GM18505 (cell line): ENCODE data around the gene NUP107.
A peak's percentile ranks its signal among the peaks of the same experiment; 100 is the strongest.
"Not testable (repeated sequence)": the region's sequence is repeated elsewhere in the genome, so short reads cannot be mapped to it uniquely, and the experiment has no call there.

ENCODE experiments used
- ATAC-seq: cut with Tn5 transposase; IDR thresholded peaks from one replicate; pipeline ENCODE4 v1.9.1; 2021; ENCODE audit not compliant: unreplicated experiment
- POLR2A ChIP-seq: IDR thresholded peaks from 4 replicates; pipeline ENCODE4 v1.6.1; 2011; ENCODE audit warnings: borderline replicate concordance; ENCODE audit not compliant: insufficient read depth, insufficient read length; ENCODE audit errors: extremely low read depth

Gene NUP107

DNA sequence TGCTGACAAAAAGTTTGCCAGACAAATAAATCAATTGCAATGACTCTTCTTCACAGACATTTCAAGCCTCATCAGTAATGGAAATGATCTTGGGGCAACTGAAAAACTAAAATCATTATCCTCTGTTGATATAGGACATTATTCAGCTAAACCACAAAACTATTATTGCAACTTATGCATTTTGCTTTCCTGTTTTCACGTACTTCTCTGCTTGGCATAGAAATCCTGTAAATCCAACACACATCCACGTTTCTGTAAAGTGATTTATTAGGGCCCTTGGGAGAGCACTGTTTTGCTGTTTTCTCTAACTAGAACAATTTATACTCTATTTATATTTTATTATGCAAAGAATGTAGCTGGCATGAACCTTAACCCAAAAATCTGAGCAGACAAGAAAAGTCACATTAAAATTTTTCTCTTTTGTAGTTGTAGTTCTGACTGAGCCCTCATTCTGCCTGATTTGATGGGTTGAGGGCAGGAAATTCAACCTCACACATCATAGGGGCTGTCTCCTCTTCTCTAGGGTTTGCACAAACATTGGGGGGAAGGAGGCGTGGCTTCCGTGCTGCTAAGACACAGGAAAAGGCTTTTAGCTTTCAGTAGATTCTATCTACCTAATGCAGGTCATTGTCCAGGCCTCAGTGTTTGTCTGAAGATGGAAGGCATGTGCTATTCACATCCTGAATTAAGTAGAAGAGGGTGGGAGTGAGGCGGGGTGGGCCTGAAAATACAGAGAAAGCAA is 11.5 kb upstream of the NUP107 start:
- no peak for TF ChIP-seq POLR2A
- ATAC-seq = no peak

DNA sequence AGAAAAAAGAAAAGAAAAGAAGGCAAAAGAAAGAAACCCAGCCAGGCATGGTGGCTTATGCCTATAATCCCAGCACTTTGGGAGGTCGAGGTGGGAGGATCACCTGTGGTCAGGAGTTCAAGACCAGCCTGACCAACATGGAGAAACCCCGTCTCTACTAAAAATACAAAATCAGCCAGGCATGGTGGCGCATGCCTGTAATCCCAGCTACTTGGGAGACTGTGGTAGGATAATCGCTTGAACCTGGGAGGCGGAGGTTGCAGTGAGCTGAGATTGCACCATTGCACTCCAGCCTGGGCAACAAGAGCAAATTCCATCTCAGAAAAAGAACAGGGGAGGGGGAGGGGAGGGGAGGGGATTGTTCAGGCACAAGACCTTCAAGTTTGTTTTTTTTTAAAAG is 9.9 kb upstream of the NUP107 start:
- not testable (repeated sequence) for ATAC-seq

GRCh38 chr12:68686262-68686594 is 550 bp upstream of the NUP107 start:
- ATAC-seq = peak; percentile 1
- no peak for TF ChIP-seq POLR2A

DNA sequence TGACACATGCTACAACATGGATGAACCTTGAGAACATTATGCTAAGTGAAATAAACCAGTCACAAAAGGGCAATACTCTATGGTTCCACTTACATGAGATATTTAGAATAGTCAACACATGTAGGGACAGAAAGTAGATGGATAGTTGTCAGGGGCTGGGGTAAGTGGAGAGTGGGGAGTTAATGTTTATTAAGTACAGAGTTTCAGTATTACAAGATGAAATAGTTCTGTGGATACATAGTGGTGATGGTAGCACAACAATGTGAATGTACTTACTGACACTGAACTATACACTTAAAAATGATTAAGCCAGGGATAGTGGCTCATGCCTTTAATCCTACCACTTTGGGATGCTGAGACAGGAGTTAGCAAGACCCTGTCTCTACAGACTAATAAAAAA is 8.7 kb downstream of the NUP107 start:
- no peak for TF ChIP-seq POLR2A
- ATAC-seq = no peak

- no peak for ATAC-seq
- no peak for TF ChIP-seq POLR2A
These were observed 12.7 kb downstream of the NUP107 start for GRCh38 chr12:68699486-68699885.

DNA sequence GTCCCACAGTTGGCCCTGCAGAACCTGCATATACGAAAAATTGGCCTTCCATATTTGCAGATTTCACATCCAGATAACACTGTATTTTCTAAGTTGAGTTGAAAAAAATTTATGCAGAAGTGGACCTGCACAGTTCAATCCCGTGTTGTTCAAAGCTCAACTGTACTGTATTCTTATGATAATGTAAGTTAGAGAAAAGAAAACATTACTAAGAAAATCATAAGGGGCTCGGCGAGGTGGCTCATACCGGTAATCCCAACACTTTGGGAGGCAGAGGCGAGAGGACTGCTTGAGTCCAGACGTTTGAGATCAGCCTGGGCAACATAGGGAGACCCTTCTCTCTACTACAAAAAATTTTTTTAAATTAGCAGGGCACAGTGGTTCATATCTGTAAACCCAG is 41.0 kb downstream of the NUP107 start:
- no peak for TF ChIP-seq POLR2A
- ATAC-seq = no peak

GRCh38 chr12:68733661-68734071 is 46.9 kb downstream of the NUP107 start:
- no peak for ATAC-seq

DNA sequence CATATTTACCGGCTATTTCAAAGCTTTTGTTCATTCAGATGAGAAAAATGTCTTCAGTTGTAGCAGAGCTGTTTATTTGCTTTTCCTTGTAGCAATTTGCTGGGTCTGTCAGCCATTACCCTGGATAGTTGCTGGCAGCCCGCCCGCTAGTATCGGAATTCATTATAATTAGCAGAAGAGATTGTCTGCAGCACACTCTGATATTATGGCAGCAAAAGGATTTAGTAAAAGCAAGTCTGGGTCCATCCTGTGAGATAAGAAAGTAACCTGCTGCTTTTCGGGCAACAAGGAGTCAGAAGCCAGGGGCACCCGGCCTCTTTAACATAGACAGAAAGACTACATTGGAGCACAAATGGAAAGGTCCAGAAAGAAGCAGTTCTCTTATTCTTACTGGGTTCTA is 53.1 kb downstream of the NUP107 start:
- ATAC-seq = no peak
- no peak for TF ChIP-seq POLR2A

More at GRCh38 chr12:68733661-68734071, 46.9 kb downstream of the NUP107 start:
- TF ChIP-seq POLR2A = no peak

DNA sequence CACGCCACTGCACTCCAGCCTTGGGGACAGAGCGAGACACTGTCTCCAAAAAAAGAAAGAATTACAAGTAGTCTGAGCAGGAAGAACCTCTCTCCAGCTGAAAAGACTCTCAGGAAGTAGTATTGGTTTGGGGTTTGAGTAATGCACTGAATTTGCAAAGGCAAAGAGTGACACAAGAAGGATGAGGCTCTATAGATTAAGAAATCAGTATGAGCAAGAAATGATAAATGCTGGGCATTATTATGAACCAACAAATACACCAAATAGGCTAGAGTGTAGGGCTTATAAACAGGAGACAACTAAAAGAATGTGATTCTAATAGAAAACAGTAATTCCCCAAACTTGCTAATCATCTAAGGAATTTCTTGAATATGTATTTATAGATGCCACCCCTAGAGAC is 56.6 kb downstream of the NUP107 start:
- no peak for ATAC-seq
- TF ChIP-seq POLR2A = no peak

- ATAC-seq = no peak
- TF ChIP-seq POLR2A = no peak
These were observed 58.7 kb downstream of the NUP107 start for GRCh38 chr12:68745376-68745903.

GRCh38 chr12:68745904-68746571 is 59.3 kb downstream of the NUP107 start, which contains the start of gene SLC35E3:
TSS of gene SLC35E3 (plus strand) at chr12:68746176. CDS start at chr12:68746378, 202 bp downstream.
- peak; percentile 98 for ATAC-seq
- peak; percentile 88 for TF ChIP-seq POLR2A

DNA sequence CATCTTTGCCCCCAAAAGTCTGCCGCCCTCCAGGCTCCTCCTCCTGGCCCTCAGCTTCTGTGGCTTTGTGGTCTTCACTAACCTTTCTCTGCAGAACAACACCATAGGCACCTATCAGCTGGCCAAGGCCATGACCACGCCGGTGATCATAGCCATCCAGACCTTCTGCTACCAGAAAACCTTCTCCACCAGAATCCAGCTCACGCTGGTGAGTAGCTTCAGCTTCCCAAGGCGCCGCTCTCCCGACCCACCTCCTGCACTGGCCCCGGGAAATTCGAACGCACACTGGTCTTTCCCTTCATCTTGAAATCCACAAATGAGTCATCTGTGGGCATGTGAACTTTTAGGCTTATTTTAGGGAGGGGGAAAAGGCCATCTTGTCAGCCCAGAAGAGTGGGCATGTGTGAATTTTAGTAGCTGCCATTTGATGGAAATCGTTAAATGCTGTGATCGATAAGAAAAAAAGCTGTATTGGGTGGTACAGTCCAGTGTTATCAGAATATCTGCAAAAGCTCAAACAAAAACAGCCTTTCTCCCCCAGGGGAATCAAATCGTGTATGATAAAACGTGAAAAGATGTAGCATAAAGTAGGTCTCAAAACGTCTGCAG is 59.9 kb downstream of the NUP107 start:
- no peak for TF ChIP-seq POLR2A
- ATAC-seq = peak; percentile 32

DNA sequence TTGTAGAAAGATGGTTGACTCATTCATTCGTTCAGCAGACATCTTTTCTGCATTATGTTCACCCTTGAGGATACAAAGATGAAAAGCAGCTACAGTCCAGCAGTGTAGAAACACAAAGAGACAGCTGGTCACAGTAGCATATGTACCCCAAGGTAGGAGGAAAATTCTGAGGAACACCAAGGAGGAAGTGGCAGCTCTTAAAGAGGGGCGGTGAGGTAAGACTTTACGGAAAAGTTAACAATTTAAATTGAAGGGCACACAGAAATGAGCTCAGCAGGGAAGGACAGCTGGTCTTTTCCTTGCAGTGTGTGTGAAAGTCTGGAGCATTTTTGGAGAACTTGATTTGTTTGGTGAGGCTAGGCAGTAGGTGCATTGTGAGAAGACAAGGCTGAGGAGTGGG is 62.7 kb downstream of the NUP107 start:
- TF ChIP-seq POLR2A = no peak
- ATAC-seq = no peak

GRCh38 chr12:68749861-68750260 is 63.1 kb downstream of the NUP107 start:
- no peak for TF ChIP-seq POLR2A
- ATAC-seq = no peak

DNA sequence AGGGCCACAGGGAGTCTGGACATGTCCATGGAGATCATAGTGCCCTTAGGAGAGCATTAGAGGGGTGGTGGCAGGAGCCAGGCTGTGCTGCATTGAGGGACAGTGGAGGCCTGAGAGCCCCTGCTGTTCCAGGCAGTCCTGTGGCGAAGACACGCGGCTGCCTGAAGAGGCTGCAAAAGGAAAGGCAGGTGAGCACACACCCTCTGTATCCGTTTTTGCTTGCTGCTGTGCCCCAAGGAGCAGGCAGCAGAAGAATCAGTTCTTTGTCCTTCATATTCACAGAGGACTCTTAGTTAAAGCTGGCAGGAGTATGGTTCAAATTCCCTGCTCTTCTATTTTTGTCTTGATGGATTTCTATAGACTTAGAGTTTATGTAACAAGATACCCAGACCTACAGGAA is 63.7 kb downstream of the NUP107 start:
- no peak for ATAC-seq
- no peak for TF ChIP-seq POLR2A
